GM20000 (cell line): ENCODE results near the gene ZSWIM7.
"Not testable (repeated sequence)": the region's sequence is repeated elsewhere in the genome, so short reads cannot be mapped to it uniquely, and the experiment has no call there.

Experiments used
- DNase-seq: peaks from one replicate; pipeline ENCODE4 v3.0.0; 2012; ENCODE audit warnings: low spot score
- CTCF ChIP-seq: IDR thresholded peaks from 2 replicates; pipeline ENCODE4 v1.5.1; 2012; ENCODE audit warnings: mild to moderate bottlenecking, control low read depth; ENCODE audit errors: extremely low read depth, missing control alignments

The ZSWIM7 gene

DNA sequence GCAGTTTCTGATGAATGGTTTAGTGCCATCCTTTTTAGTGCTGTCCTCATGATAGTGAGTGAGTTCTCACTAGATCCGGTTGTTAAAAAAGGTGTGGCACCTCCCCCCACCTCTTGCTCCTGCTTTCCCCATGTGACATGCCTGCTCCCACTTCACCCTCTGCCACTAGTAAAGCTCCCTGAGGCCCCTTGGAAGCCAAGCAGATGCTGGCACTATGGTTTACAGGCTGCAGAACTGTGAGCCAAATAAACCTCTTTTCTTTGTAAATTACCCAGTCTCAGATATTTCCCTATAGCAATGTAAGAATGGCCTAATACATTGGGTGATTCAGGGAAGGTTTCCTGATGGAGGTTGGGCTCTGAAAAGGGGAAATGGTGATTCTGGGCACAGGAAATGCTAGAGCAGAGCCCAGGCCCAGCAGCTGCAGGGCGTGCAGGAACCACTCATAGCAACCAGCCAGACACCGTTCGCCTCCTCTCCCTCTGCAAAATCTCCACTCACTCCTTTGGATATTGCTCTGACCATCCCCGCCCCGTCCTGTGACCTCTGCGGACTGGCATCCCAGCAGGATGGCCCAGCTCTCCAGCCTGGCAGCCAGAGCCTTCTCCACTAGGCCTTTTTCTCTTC lies 57.2 kb downstream of the ZSWIM7 start:
- TF ChIP-seq CTCF = no peak
- no peak for DNase-seq

DNA sequence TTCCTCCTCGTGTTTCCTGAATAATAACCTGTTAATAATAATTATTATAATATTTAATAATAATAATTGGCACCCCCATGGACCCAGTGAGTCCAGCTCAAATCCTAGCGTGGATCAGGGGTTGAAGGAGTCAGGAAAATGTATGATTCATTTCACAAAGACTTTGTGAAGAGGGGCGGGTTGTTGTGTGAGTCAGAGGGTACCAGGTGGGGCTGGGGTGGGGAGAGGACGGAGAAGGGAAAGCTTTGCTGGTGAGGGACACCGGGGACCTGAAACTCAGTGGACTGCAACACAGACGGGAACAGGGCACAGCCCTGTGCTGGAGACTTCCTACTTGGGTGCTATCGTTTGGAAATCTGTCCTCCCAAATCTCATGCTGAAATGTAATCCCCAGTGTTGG lies 57.7 kb downstream of the ZSWIM7 start:
- no peak for DNase-seq
- no peak for TF ChIP-seq CTCF

DNA sequence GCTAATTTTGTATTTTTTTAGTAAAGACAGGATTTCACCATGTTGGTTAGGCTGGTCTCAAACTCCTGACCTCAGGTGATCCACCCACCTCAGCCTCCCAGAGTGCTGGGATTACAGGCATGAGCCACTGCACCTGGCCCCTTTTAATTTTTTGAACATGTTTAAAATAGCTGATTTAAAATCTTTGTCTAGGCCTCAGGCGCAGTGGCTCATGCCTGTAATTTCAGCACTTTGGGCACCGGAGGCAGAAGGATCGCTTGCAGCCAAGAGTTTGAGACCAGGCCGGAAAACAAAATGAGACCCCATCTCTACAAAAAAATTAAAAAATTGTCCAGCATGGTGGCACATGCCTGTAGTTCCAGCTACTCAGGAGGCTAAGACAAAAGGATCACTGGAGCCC lies 63.0 kb downstream of the ZSWIM7 start:
- DNase-seq = not testable (repeated sequence)

DNA sequence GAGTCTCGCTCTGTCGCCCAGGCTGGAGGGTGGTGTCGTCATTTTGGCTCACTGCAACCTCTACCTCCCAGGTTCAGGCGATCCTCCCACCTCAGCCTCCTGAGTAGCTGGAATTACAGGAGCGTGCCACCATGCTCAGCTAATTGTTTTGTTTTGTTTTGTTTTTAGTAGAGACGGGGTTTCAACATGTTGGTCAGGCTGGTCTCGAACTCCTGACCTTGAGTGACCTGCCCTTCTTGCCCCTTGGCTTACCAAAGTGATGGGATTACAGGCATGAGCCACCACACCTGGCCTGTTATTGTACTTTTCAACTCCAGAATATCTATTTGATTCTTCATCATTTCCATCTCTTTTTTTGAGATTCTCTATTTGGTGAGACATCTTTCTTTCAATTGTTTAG lies 63.6 kb downstream of the ZSWIM7 start:
- TF ChIP-seq CTCF = no peak
- no peak for DNase-seq

DNA sequence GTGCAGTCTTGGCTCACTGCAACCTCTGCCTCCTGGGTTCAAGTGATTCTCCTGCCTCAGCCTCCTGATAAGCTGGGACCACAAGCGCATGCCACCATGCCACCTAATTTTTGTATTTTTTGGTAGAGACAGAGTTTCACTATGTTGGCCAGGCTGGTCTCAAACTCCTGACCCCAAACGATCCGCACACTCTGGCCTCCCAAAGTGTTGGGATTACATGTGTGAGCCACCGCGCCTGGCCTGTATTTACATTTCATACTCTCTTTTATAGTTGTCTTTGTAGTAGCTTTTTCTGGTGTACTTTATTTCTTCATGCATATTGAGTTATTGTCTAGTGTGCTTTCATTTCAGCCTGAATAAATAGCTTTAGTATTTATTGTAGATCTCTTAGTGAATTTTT lies 64.6 kb downstream of the ZSWIM7 start:
- no peak for TF ChIP-seq CTCF
- no peak for DNase-seq

DNA sequence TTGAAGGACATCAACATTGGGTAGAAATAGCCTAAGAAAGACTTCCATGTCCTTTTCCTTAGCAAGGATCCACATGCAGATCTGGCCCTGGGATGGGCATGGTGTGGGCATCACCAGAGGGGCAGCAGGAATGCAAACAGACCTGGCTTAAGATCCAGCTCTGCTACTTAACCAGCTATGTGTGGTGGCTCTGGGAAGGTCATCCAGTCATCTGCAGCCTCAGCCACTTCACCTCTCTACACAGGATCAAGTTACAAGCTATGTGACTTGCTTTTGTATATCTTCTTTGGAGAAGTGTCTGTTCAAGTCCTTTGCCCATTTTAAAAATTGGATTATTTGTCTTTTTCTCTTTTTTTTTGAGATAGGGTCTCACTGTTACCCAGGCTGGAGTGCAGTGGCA lies 68.1 kb downstream of the ZSWIM7 start:
- DNase-seq = no peak
- TF ChIP-seq CTCF = no peak

- no peak for TF ChIP-seq CTCF
Measured at GRCh38 chr17:15930426-15930825, 69.1 kb downstream of the ZSWIM7 start.

GRCh38 chr17:15929941-15930340 lies 69.6 kb downstream of the ZSWIM7 start:
- no peak for TF ChIP-seq CTCF
- DNase-seq = no peak

More at GRCh38 chr17:15930426-15930825, 69.1 kb downstream of the ZSWIM7 start:
- DNase-seq = no peak
